Fibroblast of upper back skin (primary cell): Measurements from ENCODE around the gene ZNF655.
A peak's percentile ranks its signal among the peaks of the same experiment; 100 is the strongest.
"Not testable (repeated sequence)": the region's sequence is repeated elsewhere in the genome, so short reads cannot be mapped to it uniquely, and the experiment has no call there.

ENCODE experiments used
- DNase-seq: peaks from one replicate; pipeline ENCODE4 v3.0.0-alpha.2; 2013

Gene ZNF655

GRCh38 chr7:99560834-99561736 is 2.6 kb downstream of the ZNF655 start:
- no peak for DNase-seq

- no peak for DNase-seq
Measured at GRCh38 chr7:99561737-99562051, 3.3 kb downstream of the ZNF655 start.

- DNase-seq, result no peak
Measured at GRCh38 chr7:99562114-99562784, 3.8 kb downstream of the ZNF655 start.

- peak; percentile 99 for DNase-seq
Measured at GRCh38 chr7:99562832-99563231, 4.4 kb downstream of the ZNF655 start.

GRCh38 chr7:99563650-99564049 is 5.2 kb downstream of the ZNF655 start:
- peak; percentile 74 for DNase-seq

- DNase-seq, result not testable (repeated sequence)
Measured at GRCh38 chr7:99568770-99569169, 10.3 kb downstream of the ZNF655 start.

GRCh38 chr7:99571768-99572167 is 13.3 kb downstream of the ZNF655 start:
- no peak for DNase-seq

GRCh38 chr7:99573257-99573656 is 14.8 kb downstream of the ZNF655 start:
- DNase-seq, result no peak

- DNase-seq, result no peak
Measured at GRCh38 chr7:99576251-99576650, 17.8 kb downstream of the ZNF655 start.

- DNase-seq, result no peak
Measured at GRCh38 chr7:99579281-99579955, 21.0 kb downstream of the ZNF655 start.

- DNase-seq, result peak; percentile 45
Measured at GRCh38 chr7:99579956-99580777, 21.7 kb downstream of the ZNF655 start.

GRCh38 chr7:99580778-99581332 is 22.4 kb downstream of the ZNF655 start:
- DNase-seq, result not testable (repeated sequence)

GRCh38 chr7:99588868-99589267 is 30.4 kb downstream of the ZNF655 start:
- no peak for DNase-seq

- DNase-seq, result no peak
Measured at GRCh38 chr7:99594948-99595745, 36.7 kb downstream of the ZNF655 start.

- no peak for DNase-seq
Measured at GRCh38 chr7:99596408-99596955, 38.0 kb downstream of the ZNF655 start.

- DNase-seq, result no peak
Measured at GRCh38 chr7:99597762-99598501, 39.5 kb downstream of the ZNF655 start, which contains the start of gene TMEM225B. Gene TMEM225B, plus strand, starts transcription at chr7:99598267. Its CDS starts 6,122 bp downstream, at chr7:99604389.

- no peak for DNase-seq
Measured at GRCh38 chr7:99599836-99600235, 41.4 kb downstream of the ZNF655 start.

- no peak for DNase-seq
Measured at GRCh38 chr7:99601656-99602310, 43.3 kb downstream of the ZNF655 start.

- no peak for DNase-seq
Measured at GRCh38 chr7:99605527-99605926, 47.1 kb downstream of the ZNF655 start.

- no peak for DNase-seq
Measured at GRCh38 chr7:99606531-99606930, 48.1 kb downstream of the ZNF655 start.
